Measurements from ENCODE around the gene ROR2. TPM values are rescaled to one million over a fixed set of nuclear protein-coding genes. Genes with fewer than 3 reads are reported as not detected.

ROR2 gene
- total and polyA plus RNA-seq, 2 of the 8 experiments (the other 6 are each of a cell fraction or from before 2014, with no cell fraction given), result 2.7 to 4.3 TPM

GRCh38 chr9:91718071-91718470 is 232.0 kb downstream of the ROR2 start:
- no peak overlapping the region for H2BK120ac ChIP-seq (replicated peaks; ENCODE audit: low read depth, low read length)
- H3K9me3 ChIP-seq (ENCODE audit: insufficient read depth in 2 of 2, low read depth in 1 of 2, low read length in 1 of 2), result no peaks in the 10 kb centered on the region
- H3K36me3 ChIP-seq (ENCODE audit: control insufficient read depth in 2 of 4, insufficient read depth in 4 of 4, low read length in 3 of 4), result no peaks in the 10 kb centered on the region
- H2AK5ac ChIP-seq (ENCODE audit: low read depth, low read length), result no peak overlapping the region
- H2BK15ac ChIP-seq (ENCODE audit: low read length), result no peak overlapping the region
- no peak overlapping the region for H3K9ac ChIP-seq (replicated peaks in 1 of 4; ENCODE audit: extremely low read depth in 1 of 4, low read depth in 3 of 4, low read length in 3 of 4)
- no peak overlapping the region for H3K23ac ChIP-seq (ENCODE audit: insufficient read length)
- no peak overlapping the region for H3K4me2 ChIP-seq (ENCODE audit: insufficient read depth in 1 of 2, low read depth in 2 of 2, low read length in 2 of 2)
- no peak overlapping the region for H2BK5ac ChIP-seq (ENCODE audit: low read depth, low read length)
- no peak overlapping the region for H3K4me3 ChIP-seq (ENCODE audit: extremely low read depth in 1 of 4, insufficient read depth in 2 of 4, low read depth in 3 of 4, low read length in 4 of 4)
- no peak for DNase-seq (ENCODE audit: low read depth in 1 of 2, low spot score in 2 of 2)
- H2BK12ac ChIP-seq (ENCODE audit: low read depth, low read length), result no peak overlapping the region
- no peak overlapping the region for H3K18ac ChIP-seq (ENCODE audit: extremely low read depth, low read length)
- H4K8ac ChIP-seq (ENCODE audit: extremely low read depth, insufficient read depth, low read length), result no peak overlapping the region
- no peaks in the 10 kb centered on the region for H3K79me1 ChIP-seq (ENCODE audit: low read depth, low read length)
- TF ChIP-seq POLR2A (IDR thresholded peaks at IDR 0.05; ENCODE audit: control extremely low read depth in 1 of 2, low read depth in 2 of 2, low read length in 2 of 2), result no peak
- no peak for TF ChIP-seq SRF (IDR thresholded peaks at IDR 0.05; ENCODE audit: low read depth, low read length)
- TF ChIP-seq RFX5 (IDR thresholded peaks at IDR 0.05; ENCODE audit: borderline replicate concordance, low read depth, low read length), result no peak
- no peak for TF ChIP-seq GTF2F1 (IDR thresholded peaks at IDR 0.05; ENCODE audit: borderline replicate concordance, low read depth, low read length)
- no peak for TF ChIP-seq RBBP5 (IDR thresholded peaks at IDR 0.05; ENCODE audit: borderline replicate concordance, low read depth, low read length)
- H3K4me1 ChIP-seq (replicated peaks in 1 of 4; ENCODE audit: control insufficient read depth in 3 of 4, insufficient read depth in 4 of 4, low read length in 3 of 4), result peaks cover 0 to 4% (median 0%) of the 10 kb centered on the region in 4 experiments; a peak in 2 of 7 replicates
- H4K91ac ChIP-seq (replicated peaks; ENCODE audit: insufficient read length, low read length), result no peak overlapping the region
- no peaks in the 10 kb centered on the region; the same call in 1 of the 2 replicates for H3K23me2 ChIP-seq (ENCODE audit: low read depth, low read length)
- H2AFZ ChIP-seq (ENCODE audit: low read length), result no peak overlapping the region
- H3K27me3 ChIP-seq (replicated peaks in 1 of 4; ENCODE audit: control insufficient read depth in 3 of 4, extremely low read depth in 1 of 4, insufficient read depth in 3 of 4, low read length in 3 of 4), result no peaks in the 10 kb centered on the region
- FAIRE-seq, result no peak
- WGBS, 2 experiments (ENCODE audit: extremely low coverage in 1 of 2, insufficient coverage in 1 of 2, insufficient read length in 1 of 2, insufficient replicate concordance in 2 of 2, low coverage in 1 of 2, low lambda C conversion rate in 2 of 2, missing lambda C conversion rate in 1 of 2), result 96% methylated on average over 6 of the region's 9 CpGs; no CpG with 5 or more reads in 1 of the 2 experiments
- H4K20me1 ChIP-seq (replicated peaks in 1 of 2; ENCODE audit: control insufficient read depth in 1 of 2, insufficient read depth in 2 of 2, low read length in 2 of 2), result no peaks in the 10 kb centered on the region
- no peak overlapping the region for H2BK20ac ChIP-seq (ENCODE audit: low read length)
- H3K79me2 ChIP-seq (ENCODE audit: control insufficient read depth in 1 of 2, insufficient read depth in 2 of 2, low read length in 2 of 2), result no peaks in the 10 kb centered on the region
- H4K5ac ChIP-seq (ENCODE audit: insufficient read length, low read depth, low read length), result no peak overlapping the region
- H3K56ac ChIP-seq (replicated peaks; ENCODE audit: insufficient read length, low read depth, low read length), result no peak overlapping the region
- ChIA-PET POLR2A (ENCODE audit: partially characterized antibody) (no interaction called here), CTCF (ENCODE audit: partially characterized antibody) (interaction anchor here (0.6 to 4.1 kb wide), 7 partner anchors 9 to 803 kb away, joined by 3 to 20 read pairs (median 6); no protein-coding TSS in a partner anchor)
- H3K27ac ChIP-seq (ENCODE audit: low read depth, low read length), result no peak overlapping the region
- H3K14ac ChIP-seq (ENCODE audit: insufficient read length), result no peak overlapping the region
- no peak overlapping the region for H3K4ac ChIP-seq (replicated peaks; ENCODE audit: insufficient read length, low read depth, low read length)

Data from H1 (cell line).